Loucy (cell line): ENCODE results near the gene AGAP1.

Experiments
- H2AFZ ChIP-seq: fragments of 200-600 bp; sonication (generic); 2 replicates; pipeline ENCODE4 v1.6.0; 2016; ENCODE audit warnings: antibody characterized with exemption, mild to moderate bottlenecking, low read length, moderate library complexity
- H3F3A ChIP-seq: fragments of 200-600 bp; 2 replicates; pipeline ENCODE4 v1.6.0; 2016; ENCODE audit warnings: antibody characterized with exemption, low read depth, mild to moderate bottlenecking
- H3K27me3 ChIP-seq: fragments of 200-600 bp; sonication (generic); 2 replicates; pipeline ENCODE4 v1.6.1; 2014; ENCODE audit warnings: low read length, mild to moderate bottlenecking; ENCODE audit not compliant: insufficient read depth, poor library complexity, severe bottlenecking
- H3K36me3 ChIP-seq: fragments of 200-600 bp; sonication (generic); 2 replicates; pipeline ENCODE4 v1.6.1; 2016; ENCODE audit warnings: low read length; ENCODE audit not compliant: insufficient read depth
- H3K4me1 ChIP-seq: fragments of 200-600 bp; sonication (generic); 2 replicates; pipeline ENCODE4 v1.5.1; 2014; ENCODE audit warnings: low read length, mild to moderate bottlenecking; ENCODE audit not compliant: insufficient read depth, poor library complexity, severe bottlenecking
- H3K4me2 ChIP-seq: fragments of 200-600 bp; sonication (generic); 2 replicates; pipeline ENCODE4 v1.6.0; 2014; ENCODE audit warnings: antibody characterized with exemption, low read length, low read depth, mild to moderate bottlenecking; ENCODE audit not compliant: poor library complexity, severe bottlenecking
- H3K4me3 ChIP-seq: fragments of 200-600 bp; sonication (generic); 2 replicates; pipeline ENCODE4 v1.5.1; 2014; ENCODE audit warnings: low read length, mild to moderate bottlenecking, mixed read lengths; ENCODE audit not compliant: poor library complexity, severe bottlenecking
- H3K79me2 ChIP-seq: fragments of 200-600 bp; sonication (generic); 2 replicates; pipeline ENCODE4 v1.6.1; 2014; ENCODE audit warnings: low read length; ENCODE audit not compliant: insufficient read depth
- H3K9ac ChIP-seq: fragments of 200-600 bp; sonication (generic); 2 replicates; pipeline ENCODE4 v1.6.0; 2014; ENCODE audit warnings: mild to moderate bottlenecking, low read depth, low read length, moderate library complexity; ENCODE audit not compliant: poor library complexity, severe bottlenecking
- H3K9me2 ChIP-seq: fragments of 200-600 bp; sonication (generic); replicated peaks from 2 replicates; pipeline ENCODE4 v1.6.1; 2016; ENCODE audit warnings: low read depth, low read length, mixed read lengths
- H3K9me3 ChIP-seq: fragments of 200-600 bp; sonication (generic); 2 replicates; pipeline ENCODE4 v1.6.1; 2014; ENCODE audit warnings: mild to moderate bottlenecking, antibody characterized with exemption, low read length, low read depth; ENCODE audit not compliant: insufficient read depth
- H4K20me1 ChIP-seq: fragments of 200-600 bp; sonication (generic); 2 replicates; pipeline ENCODE4 v1.6.0; 2014; ENCODE audit warnings: antibody characterized with exemption, low read length, mild to moderate bottlenecking; ENCODE audit not compliant: insufficient read depth, poor library complexity, severe bottlenecking
- EZH2phosphoT487 ChIP-seq: fragments of 200-600 bp; IDR thresholded peaks from 2 replicates; pipeline ENCODE4 v1.6.1; 2018; ENCODE audit warnings: antibody characterized with exemption, mild to moderate bottlenecking, moderate library complexity, borderline replicate concordance
- TF ChIP-seq, protein P1 (sequence below): fragments of 200-600 bp; sonication (generic); conservative IDR thresholded peaks from 2 replicates; pipeline ENCODE4 v1.5.1; 2014; ENCODE audit warnings: mild to moderate bottlenecking, antibody characterized with exemption, low read length

AGAP1 gene

DNA sequence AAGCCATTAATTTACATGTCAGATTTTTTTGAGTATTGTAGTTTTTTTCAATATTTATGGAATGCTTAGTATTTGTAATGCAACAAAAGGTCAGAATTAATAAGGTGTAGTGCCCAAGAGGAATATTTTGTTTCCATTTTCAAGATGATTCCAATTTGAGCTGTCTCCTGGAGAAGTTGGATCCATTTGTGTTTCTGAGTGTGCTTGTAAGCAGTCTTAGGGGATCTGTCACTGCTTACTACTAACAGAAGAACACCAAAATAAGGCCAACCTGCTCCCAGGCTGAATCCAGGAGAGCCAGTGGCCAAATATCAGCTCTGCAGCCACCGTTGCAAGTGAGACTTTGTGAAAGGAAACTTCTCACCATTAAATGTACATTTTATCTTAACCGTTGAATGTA is 129.9 kb downstream of the AGAP1 start:
- no peak overlapping the region for H3K4me3 ChIP-seq
- H3K9ac ChIP-seq, result no peak overlapping the region
- H3F3A ChIP-seq, result no peaks in the 10 kb centered on the region
- no peaks in the 10 kb centered on the region for H4K20me1 ChIP-seq
- H3K79me2 ChIP-seq, result no peaks in the 10 kb centered on the region
- no peak for TF ChIP-seq EZH2phosphoT487
- TF ChIP-seq, protein P1, sequence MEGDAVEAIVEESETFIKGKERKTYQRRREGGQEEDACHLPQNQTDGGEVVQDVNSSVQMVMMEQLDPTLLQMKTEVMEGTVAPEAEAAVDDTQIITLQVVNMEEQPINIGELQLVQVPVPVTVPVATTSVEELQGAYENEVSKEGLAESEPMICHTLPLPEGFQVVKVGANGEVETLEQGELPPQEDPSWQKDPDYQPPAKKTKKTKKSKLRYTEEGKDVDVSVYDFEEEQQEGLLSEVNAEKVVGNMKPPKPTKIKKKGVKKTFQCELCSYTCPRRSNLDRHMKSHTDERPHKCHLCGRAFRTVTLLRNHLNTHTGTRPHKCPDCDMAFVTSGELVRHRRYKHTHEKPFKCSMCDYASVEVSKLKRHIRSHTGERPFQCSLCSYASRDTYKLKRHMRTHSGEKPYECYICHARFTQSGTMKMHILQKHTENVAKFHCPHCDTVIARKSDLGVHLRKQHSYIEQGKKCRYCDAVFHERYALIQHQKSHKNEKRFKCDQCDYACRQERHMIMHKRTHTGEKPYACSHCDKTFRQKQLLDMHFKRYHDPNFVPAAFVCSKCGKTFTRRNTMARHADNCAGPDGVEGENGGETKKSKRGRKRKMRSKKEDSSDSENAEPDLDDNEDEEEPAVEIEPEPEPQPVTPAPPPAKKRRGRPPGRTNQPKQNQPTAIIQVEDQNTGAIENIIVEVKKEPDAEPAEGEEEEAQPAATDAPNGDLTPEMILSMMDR, result no peak
- no peaks in the 10 kb centered on the region for H3K4me1 ChIP-seq
- H3K9me3 ChIP-seq, result no peaks in the 10 kb centered on the region
- no peaks in the 10 kb centered on the region for H3K36me3 ChIP-seq
- no peaks in the 10 kb centered on the region for H3K9me2 ChIP-seq
- H3K27me3 ChIP-seq, result no peaks in the 10 kb centered on the region
- H3K4me2 ChIP-seq, result no peak overlapping the region
- H2AFZ ChIP-seq, result no peak overlapping the region

DNA sequence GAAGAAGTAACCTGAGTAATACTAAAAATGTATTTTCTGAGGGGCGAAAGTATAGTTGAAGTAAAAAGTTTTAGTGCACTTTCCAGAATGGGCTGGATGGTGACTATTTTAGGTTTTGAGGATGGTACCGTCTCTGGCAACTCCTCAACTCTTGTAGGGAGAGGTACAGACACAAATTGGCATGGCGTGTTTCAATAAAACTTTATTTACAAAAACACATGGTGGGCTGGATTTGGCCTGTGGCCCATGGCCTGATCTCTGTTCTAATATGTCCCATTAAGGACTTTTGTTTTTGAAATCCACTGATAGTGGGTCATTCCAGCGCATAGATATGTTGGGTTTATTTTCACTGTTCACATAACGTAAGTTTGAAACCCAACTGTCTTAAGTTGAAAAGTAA is 132.8 kb downstream of the AGAP1 start:
- Histone ChIP-seq H3F3A (no peaks in the 10 kb centered on the region), H3K9me2 (no peaks in the 10 kb centered on the region), H3K36me3 (no peaks in the 10 kb centered on the region), H3K4me2 (no peak overlapping the region), H2AFZ (no peak overlapping the region), H3K4me1 (no peaks in the 10 kb centered on the region), H3K27me3 (no peaks in the 10 kb centered on the region), H3K79me2 (no peaks in the 10 kb centered on the region), H4K20me1 (no peaks in the 10 kb centered on the region), H3K9me3 (no peaks in the 10 kb centered on the region), H3K4me3 (no peak overlapping the region), H3K9ac (no peak overlapping the region)
- no peak for TF ChIP-seq EZH2phosphoT487
- TF ChIP-seq, protein P1, result no peak

DNA sequence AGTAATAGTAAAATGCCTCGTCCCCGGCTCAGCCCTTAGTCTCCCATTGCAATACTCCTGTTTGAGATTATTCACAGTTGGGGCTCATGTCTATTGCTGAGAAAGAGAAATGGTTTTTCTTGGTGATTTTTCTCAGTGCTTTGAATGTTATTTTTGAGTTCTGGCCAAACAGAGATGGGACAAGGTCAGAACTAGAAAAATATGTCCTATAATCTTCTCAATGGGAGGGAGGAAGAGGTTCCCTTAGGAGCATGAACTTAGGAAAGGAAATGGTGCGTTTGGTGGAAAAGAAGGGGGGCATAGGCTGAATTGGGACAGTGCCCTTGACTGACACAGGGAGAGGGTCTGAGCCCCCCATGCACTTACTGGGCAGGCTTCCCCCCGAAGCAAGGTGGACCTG is 133.8 kb downstream of the AGAP1 start:
- Histone ChIP-seq H2AFZ (no peak overlapping the region), H3K9me2 (no peaks in the 10 kb centered on the region), H3K9me3 (no peaks in the 10 kb centered on the region), H3K36me3 (no peaks in the 10 kb centered on the region), H3K27me3 (no peaks in the 10 kb centered on the region), H3F3A (no peaks in the 10 kb centered on the region), H3K4me1 (no peaks in the 10 kb centered on the region), H3K9ac (no peak overlapping the region), H3K4me2 (no peak overlapping the region), H3K4me3 (no peak overlapping the region), H3K79me2 (no peaks in the 10 kb centered on the region), H4K20me1 (no peaks in the 10 kb centered on the region)
- TF ChIP-seq, protein P1, result no peak
- no peak for TF ChIP-seq EZH2phosphoT487
